SK-N-SH treated with all-trans-retinoic acid at 6 μM for 48 hours (cell line): ENCODE data around the gene GRID1.

Experiments used
- ARNTL ChIP-seq: fragments of 450-650 bp; formaldehyde crosslinking; IDR thresholded peaks from 2 replicates; pipeline ENCODE4 v1.5.0; 2020; ENCODE audit warnings: low read depth, mild to moderate bottlenecking, moderate library complexity, borderline replicate concordance
- ESRRG ChIP-seq: fragments of 250-450 bp; sonication (Bioruptor Pico); IDR thresholded peaks from 2 replicates; pipeline ENCODE4 v1.6.1; 2021; ENCODE audit warnings: mild to moderate bottlenecking
- ISL1 ChIP-seq: fragments of 250-450 bp; sonication (Bioruptor Pico); IDR thresholded peaks from 2 replicates; pipeline ENCODE4 v2.1.2; 2022; ENCODE audit warnings: mild to moderate bottlenecking, moderate library complexity
- OSR1 ChIP-seq: fragments of 250-450 bp; sonication (Bioruptor Pico); IDR thresholded peaks from 2 replicates; pipeline ENCODE4 v1.8.0; 2022; ENCODE audit warnings: moderate library complexity, mild to moderate bottlenecking, inconsistent platforms
- RARB ChIP-seq: fragments of 250-450 bp; sonication (Bioruptor Pico); IDR thresholded peaks from 2 replicates; pipeline ENCODE4 v1.8.0; 2021; ENCODE audit warnings: mild to moderate bottlenecking, moderate library complexity
- TCF4 ChIP-seq: fragments of 250-450 bp; sonication (Bioruptor Pico); IDR thresholded peaks from 2 replicates; pipeline ENCODE4 v1.8.0; 2021; ENCODE audit warnings: mild to moderate bottlenecking, moderate library complexity, borderline replicate concordance
- TOX ChIP-seq: fragments of 250-450 bp; sonication (Bioruptor Pico); IDR thresholded peaks from 2 replicates; pipeline ENCODE4 v1.8.0; 2021; ENCODE audit warnings: mild to moderate bottlenecking, moderate library complexity, borderline replicate concordance
- ZNF70 ChIP-seq: fragments of 450-650 bp; formaldehyde crosslinking; IDR thresholded peaks from 2 replicates; pipeline ENCODE4 v1.5.0; 2020; ENCODE audit warnings: mild to moderate bottlenecking, moderate library complexity
- TF ChIP-seq, protein P1 (sequence below): fragments of 250-450 bp; sonication (Bioruptor Pico); IDR thresholded peaks from 2 replicates; pipeline ENCODE4 v1.8.0; 2020; ENCODE audit warnings: mild to moderate bottlenecking, moderate library complexity, borderline replicate concordance
- TF ChIP-seq, protein P2 (sequence below): fragments of 250-450 bp; sonication (Bioruptor Pico); IDR thresholded peaks from 2 replicates; pipeline ENCODE4 v1.8.0; 2021; ENCODE audit warnings: low read depth, mild to moderate bottlenecking, moderate library complexity, borderline replicate concordance

DNA sequence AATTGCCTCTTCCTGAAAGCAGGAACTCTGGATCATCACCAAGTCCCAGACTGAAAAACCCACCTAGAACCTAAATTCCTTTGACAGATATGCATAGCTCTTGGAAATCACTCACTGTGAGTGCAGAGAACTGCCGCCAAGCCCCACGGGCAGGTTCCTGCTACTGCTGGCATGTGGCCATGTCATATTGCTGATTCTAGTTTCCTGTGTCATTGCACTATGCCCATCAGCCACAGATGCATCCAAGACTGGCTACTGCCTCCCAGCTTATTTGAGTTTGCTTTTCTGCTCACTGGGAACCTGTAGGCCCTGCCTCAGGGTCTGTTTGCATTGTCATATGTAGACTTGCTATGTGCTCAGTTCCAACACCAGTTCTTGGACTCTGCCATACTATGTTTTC, 786.0 kb downstream of the GRID1 start:
- TF ChIP-seq, protein P1, sequence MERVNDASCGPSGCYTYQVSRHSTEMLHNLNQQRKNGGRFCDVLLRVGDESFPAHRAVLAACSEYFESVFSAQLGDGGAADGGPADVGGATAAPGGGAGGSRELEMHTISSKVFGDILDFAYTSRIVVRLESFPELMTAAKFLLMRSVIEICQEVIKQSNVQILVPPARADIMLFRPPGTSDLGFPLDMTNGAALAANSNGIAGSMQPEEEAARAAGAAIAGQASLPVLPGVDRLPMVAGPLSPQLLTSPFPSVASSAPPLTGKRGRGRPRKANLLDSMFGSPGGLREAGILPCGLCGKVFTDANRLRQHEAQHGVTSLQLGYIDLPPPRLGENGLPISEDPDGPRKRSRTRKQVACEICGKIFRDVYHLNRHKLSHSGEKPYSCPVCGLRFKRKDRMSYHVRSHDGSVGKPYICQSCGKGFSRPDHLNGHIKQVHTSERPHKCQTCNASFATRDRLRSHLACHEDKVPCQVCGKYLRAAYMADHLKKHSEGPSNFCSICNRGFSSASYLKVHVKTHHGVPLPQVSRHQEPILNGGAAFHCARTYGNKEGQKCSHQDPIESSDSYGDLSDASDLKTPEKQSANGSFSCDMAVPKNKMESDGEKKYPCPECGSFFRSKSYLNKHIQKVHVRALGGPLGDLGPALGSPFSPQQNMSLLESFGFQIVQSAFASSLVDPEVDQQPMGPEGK (CRISPR knock-in tag) = no peak
- TF ChIP-seq ESRRG (no peak), RARB (CRISPR knock-in tag) (no peak), ISL1 (no peak), ARNTL (CRISPR knock-in tag) (no peak), OSR1 (CRISPR knock-in tag) (no peak), TOX (CRISPR knock-in tag) (no peak), ZNF70 (CRISPR knock-in tag) (no peak), TCF4 (CRISPR knock-in tag) (no peak)
- TF ChIP-seq, protein P2, sequence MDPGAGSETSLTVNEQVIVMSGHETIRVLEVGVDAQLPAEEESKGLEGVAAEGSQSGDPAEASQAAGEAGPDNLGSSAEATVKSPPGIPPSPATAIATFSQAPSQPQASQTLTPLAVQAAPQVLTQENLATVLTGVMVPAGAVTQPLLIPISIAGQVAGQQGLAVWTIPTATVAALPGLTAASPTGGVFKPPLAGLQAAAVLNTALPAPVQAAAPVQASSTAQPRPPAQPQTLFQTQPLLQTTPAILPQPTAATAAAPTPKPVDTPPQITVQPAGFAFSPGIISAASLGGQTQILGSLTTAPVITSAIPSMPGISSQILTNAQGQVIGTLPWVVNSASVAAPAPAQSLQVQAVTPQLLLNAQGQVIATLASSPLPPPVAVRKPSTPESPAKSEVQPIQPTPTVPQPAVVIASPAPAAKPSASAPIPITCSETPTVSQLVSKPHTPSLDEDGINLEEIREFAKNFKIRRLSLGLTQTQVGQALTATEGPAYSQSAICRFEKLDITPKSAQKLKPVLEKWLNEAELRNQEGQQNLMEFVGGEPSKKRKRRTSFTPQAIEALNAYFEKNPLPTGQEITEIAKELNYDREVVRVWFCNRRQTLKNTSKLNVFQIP (CRISPR knock-in tag) = no peak
